GM19463 (cell line): ENCODE measurements around the gene SLFN5.
"Not testable (repeated sequence)": the region's sequence is repeated elsewhere in the genome, so short reads cannot be mapped to it uniquely, and the experiment has no call there.

Experiments used
- ATAC-seq: cut with Tn5 transposase; IDR thresholded peaks from one replicate; pipeline ENCODE4 v1.9.1; 2021; ENCODE audit warnings: mild to moderate bottlenecking, moderate library complexity; ENCODE audit not compliant: unreplicated experiment

Gene SLFN5

DNA sequence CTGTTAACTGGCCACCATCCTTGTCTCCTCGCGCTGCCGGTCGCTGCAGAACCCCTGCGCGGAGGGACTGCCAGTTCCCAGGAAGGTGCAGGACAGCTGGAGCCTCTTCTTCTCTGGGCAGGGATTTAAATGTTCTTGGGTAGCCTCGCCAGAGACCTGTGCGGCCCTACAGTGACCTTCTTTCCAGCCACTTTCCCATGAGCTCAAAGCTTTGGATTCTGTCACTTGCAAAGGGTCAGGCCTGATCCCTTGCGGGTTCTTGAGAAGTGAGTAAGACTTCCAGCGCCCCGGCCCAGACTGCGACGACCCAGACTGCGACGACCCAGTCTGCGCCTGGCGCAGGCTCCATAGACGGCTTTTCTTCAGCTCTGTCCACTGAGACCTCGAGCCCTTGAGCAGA lies 1.4 kb upstream of the SLFN5 start:
- ATAC-seq, result no peak

DNA sequence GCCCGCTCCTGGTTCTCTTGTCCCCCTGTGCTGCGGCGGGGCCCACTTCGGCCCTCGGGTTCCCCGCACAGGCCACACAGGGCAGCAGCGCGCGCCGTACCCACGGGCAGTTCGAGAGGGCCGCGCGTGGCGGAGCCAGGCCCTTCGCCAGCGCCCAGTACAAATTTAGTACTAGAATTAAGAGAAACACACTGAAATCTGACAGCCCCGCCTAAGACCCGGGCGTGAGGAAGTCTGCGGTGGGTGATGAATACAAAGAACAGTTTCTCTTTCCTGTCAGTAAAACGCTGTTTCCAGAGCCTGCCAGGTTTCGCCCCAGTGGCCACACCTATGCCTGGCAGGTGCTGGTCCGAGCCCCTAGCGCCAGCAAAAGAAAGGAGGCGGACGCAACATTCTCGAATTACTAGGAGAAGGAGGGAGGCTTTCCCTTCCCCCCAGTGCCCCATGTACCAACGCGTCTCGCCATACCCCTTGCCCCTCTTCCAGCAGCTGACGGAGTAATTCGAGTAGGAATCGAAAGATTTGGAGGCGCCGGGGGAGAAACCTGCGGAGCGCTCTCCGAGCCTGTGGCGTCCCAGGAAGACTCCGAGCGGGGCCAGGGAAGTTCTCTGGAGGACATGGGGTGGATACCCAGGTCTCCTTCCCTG lies 591 bp upstream of the SLFN5 start:
- peak; percentile 41 for ATAC-seq

DNA sequence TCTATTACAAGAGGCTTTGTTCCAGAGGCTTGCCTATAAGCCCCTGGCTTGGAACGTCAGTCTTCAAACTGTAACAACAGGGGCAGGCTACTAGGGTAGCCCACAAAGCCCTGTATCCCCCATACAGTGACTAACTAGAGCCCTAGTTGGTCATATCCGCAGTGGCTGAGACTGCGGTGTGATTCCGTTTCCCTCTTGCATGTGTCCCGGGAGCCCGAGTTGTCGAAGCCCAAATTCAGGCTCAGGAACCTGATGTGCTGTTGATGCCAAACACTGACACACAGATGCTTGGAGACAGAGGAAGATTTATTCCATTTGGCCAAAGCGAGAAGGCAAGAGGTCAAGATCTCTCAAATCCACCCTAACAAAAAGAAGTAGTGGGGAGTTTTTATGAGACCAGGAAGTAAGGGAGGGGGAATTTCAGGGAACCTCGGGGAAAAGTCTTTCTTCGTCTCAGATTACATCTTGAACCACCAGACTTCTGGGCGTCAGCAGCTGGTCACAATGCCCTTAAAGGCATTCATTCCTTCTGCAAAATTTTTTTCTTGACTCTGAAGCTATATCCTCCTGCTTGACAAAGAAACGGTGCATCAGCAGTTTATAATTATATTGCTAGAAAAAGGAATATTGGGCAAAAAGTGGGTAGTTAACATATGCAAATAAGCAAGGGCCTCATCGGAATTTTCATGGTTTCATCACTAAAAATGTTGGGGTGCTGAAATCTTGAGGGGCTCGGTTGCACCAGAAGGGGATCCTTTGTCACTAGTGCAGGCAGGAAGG lies 879 bp downstream of the SLFN5 start:
- no peak for ATAC-seq

DNA sequence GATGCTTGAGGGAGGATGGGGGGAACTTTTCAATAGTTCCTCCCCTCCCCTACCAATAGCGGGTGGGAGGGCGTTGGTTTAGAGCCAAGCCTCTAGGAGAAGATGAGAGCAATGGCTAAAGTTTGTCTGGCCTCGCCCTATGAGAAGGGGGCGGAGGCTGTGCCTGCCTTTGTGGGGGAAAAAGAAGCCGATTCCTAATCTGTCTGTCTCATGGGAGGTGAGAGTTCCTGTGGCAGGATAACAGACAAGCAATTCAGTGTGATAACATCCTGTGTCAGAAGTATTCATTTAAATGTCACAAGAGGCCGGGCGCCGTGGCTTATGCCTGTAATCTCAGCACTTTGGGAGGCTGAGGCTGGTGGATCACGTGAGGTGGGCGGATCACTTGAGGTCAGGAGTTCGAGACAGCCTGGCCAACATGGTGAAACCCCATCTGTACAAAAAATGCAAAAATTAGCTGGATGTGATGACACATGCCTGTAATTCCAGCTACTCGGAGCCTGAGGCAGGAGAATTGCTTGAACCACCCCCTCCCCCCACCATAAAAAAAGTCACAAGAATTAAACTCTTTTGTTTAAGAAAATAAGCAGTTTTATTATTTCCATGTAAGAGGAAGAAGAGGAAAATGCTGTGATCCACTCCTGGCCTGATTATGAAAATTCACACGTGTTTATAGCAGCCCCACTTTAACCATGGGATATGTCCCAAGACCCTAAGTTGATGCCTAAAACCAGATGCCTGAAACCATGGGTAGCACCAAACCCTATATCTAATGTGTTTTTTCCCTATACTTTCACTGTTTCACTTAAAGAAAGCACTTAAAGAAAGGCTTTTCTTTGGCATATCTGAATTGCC lies 1.7 kb downstream of the SLFN5 start:
- peak; percentile 59 for ATAC-seq

DNA sequence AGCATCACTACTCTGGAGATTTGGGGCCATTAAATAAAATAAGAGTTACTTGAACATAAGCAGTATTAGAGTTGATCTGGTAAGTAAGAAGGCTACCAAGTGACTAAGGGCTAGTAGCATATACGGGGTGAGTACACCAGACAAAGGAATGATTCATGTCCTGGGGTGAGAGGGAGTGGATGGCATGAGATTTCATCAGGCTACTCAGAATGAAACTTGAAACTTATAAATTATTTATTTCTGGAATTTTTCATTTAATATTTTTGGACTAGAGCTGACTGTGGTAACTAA lies 2.3 kb downstream of the SLFN5 start:
- ATAC-seq, result no peak

DNA sequence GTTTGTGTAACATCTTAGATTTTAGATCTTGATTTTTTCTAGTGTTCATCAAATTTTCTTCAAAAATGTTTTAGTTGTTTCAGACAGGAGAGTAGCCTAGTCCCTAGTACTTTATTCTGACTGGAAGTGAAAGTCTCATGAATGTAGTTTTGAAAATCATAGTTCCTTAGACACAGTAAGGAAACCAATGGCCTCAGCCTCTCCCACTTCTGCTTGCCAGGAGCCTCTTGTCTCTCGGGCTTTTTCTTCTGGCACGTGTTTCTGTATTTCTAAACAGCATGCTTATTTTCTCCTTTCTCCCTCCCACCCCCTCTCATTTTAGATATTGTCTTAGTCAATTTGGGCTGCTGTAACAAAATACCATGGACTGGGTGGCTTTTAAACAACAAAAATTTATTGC lies 9.8 kb downstream of the SLFN5 start:
- ATAC-seq, result no peak

DNA sequence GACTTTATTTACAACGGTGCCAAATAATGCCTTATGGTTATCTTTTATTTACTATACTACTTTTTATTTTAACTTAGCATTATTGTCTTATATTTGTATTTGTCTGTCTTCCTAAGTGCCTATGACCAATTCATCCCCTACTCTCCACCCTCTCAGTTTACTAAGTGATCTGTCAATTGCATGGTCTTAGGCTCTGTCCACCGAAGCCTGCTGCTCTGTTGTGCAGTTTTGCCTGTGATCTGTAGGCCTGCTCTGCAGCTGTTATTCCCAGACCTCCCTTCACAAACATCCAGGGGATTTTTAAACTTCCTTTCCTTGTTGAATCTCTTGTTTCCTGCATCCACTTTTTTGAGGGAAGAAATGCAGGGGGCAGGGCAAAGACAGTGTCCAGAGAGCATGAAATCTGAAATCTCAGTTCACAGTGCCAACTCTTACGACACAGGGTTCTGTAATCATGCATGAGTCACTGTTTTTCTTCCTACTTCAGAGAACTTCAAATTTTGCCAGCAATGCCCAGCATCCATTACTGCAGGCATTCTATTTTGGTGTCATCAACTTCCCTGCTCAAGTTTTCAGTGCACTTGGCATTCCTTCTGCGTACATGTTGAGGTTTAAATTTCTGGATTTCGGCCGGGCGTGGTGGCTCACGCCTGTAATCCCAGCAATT lies 11.4 kb downstream of the SLFN5 start:
- no peak for ATAC-seq

DNA sequence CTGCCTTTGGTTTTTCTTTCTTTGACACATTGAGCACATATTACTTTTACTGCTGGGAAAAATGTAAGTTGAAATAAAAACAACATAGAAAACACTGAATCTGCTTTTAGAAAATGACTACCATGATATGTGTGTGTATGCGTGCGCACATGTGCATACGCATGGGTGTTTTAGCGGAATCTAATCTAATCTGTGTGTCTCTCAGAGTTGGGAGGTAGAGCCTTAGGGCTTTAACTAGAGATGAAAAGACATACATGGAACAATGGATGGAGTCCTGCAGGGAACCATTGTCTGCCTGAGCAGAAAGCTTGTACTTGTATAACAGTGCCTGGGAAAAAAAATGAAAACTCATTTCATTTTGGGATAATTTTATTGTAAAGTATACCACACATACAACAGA lies 12.4 kb downstream of the SLFN5 start:
- ATAC-seq, result no peak

DNA sequence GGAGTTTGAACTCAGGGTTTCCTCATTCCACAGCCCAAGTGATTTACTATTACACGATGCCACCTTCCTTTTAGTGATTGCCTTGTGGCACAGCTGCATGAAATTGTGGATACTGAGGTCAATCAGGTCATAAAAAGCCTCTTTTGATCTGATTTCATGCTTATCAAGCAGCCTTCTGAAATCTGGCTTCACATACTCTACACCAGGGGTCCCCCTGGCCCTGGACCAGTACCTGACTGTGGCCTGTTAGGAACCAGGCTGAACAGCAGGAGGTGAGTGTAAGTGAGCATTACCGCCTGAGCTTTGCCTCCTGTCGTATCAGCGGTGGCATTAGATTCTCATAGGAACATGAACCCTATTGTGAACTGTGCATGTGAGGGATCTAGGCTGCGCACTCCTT lies 13.8 kb downstream of the SLFN5 start:
- no peak for ATAC-seq

DNA sequence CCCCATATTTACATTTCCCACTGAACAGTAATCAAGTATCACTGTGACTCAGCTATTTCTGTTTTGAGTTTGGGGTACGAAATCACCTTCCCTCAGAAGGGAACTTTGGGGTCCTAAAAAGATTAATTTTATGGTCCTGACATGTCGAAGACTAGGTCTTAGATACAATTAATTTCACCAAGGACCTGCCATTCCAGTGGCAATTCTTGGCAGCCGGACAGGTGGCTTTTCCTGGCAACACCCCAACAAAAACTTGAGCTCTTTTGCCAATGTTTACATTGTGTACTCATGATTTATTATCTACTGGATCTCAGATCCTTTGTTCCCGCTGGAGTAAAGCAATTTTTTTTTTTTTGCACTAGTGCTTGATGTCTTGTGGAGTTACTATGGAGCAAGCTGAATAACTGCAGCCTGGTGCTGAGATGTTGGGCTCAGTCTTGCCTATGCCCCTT lies 14.4 kb downstream of the SLFN5 start:
- no peak for ATAC-seq

DNA sequence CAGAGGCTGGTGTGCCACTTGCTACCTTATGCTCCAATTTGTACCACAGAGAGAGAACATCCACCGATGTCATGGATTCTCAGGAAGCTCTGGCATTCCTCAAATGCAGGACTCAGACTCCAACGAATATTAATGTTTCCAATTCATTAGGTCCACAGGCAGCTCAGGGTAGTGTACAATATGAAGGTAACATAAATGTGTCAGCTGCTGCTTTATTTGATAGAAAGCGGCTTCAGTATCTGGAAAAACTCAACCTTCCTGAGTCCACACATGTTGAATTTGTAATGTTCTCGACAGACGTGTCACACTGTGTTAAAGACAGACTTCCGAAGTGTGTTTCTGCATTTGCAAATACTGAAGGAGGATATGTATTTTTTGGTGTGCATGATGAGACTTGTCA lies 16.1 kb downstream of the SLFN5 start:
- ATAC-seq, result no peak

DNA sequence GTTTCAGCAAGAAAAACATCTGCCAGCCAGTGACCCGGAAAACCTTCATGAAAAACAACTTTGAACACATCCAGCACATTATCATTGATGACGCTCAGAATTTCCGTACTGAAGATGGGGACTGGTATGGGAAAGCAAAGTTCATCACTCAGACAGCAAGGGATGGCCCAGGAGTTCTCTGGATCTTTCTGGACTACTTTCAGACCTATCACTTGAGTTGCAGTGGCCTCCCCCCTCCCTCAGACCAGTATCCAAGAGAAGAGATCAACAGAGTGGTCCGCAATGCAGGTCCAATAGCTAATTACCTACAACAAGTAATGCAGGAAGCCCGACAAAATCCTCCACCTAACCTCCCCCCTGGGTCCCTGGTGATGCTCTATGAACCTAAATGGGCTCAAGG lies 22.2 kb downstream of the SLFN5 start:
- no peak for ATAC-seq

DNA sequence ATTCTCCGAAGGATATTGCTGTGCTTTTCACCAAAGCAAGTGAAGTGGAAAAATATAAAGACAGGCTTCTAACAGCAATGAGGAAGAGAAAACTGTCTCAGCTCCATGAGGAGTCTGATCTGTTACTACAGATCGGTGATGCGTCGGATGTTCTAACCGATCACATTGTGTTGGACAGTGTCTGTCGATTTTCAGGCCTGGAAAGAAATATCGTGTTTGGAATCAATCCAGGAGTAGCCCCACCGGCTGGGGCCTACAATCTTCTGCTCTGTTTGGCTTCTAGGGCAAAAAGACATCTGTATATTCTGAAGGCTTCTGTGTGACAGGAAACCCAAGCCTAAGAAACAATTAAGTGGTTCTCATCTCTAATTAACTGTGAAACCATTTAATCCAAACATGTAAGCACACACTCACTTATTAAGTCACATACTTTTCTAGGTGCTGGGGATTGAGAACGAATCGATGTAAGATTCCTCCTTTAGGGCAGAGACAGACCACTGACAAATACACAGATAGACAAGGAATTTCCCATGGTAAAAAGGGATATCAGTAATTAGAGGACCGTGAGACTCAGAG lies 22.8 kb downstream of the SLFN5 start:
- ATAC-seq, result no peak

DNA sequence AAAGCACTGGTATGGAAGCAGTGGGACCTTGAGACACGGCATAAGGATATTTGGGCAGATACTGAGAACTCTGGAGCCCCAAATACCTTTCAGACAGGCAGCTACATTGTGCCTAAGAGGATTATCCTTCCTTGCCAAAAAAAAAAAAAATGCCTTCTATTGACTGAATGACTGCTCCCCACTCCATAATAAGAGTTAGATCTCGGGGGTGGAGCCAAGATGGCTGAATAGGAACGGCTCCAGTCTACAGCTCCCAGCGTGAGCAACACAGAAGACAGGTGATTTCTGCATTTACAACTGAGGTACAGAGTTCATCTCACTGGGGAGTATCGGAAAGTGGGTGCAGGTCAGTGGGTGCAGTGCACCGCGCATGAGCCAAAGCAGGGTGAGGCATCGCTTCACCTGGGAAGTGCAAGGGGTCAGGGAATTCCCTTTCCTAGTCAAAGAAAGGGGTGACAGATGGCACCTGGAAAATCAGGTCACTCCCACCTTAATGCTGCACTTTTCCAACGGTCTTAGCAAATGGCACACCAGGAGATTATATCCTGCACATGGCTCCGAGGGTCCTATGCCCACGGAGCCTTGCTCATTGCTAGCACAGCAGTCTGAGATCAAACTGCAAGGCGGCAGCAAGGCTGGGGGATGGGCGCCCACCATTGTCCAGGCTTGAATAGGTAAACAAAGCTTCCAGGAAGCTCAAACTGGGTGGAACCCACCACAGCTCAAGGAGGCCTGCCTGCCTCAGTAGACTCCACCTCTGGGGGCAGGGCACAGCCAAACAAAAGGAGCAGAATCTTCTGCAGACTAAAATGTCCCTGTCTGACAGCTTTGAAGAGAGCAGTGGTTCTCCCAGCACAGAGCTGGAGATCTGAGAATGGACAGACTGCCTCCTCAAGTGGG lies 31.5 kb downstream of the SLFN5 start:
- ATAC-seq, result not testable (repeated sequence)

DNA sequence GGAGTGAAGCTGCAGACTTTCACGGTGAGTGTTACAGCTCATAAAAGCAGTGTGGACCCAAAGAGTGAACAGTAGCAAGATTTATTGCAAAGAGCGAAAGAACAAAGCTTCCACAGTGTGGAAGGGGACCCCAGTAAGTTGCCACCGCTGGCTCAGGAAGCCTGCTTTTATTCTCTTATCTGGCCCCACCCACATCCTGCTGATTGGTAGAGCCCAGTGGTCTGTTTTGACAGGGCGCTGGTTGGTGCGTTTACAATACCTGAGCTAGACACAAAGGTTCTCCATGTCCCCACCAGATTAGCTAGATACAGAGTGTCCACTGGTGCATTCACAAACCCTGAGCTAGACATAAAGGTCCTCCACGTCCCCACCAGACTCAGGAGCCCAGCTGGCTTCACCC lies 35.6 kb downstream of the SLFN5 start:
- not testable (repeated sequence) for ATAC-seq

DNA sequence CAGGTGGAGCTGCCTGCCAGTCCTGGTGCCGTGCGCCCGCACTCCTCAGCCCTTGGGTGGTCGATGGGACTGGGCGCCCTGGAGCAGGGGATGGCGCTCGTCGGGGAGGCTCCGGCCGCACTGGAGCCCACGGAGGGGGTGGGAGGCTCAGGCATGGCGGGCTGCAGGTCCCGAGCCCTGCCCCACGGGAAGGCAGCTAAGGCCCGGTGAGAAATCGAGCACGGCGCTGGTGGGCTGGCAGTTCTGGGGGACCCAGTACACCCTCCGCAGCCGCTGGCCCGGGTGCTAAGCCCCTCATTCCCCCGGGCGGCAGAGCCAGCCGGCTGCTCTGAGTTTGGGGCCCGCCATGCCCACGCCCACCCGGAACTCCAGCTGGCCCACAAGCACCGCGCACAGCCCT lies 36.0 kb downstream of the SLFN5 start:
- not testable (repeated sequence) for ATAC-seq

DNA sequence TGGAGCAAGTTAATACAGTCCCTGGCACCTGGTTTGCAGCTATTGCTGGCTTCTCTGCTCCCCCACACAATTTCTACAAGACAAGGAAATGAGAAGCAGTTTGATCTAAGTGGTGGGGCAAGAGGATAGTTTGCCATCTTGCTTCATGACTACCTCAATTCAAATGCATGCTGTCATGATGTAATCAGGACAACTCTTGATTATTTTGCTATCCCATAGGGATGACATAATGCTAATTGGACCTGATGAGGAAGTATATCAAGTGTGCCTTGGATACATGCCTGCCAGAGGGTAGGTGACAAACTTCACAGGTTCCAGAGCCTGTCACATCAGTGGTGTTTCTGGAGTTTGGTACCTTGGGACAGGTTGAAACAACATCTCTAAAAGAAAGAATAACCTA lies 40.9 kb downstream of the SLFN5 start:
- ATAC-seq, result no peak

DNA sequence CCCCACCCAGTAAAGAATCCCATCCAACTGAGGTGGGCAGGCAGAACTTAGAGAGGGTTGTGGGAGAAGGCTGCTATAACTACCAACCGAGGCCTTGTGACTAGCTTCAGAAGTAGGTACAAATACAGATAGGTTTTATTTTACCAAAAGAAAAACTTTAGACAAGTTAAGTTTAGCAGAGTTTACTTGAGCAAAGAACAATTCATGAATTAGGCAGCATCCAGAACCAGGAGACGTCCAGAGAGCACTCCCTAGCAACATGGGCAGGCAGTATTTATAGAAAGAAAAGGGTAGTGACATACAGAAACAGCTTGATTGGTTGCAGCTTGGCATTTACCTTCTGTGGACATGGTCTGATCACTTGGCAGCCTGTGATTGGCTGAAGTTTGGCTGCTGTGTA lies 42.1 kb downstream of the SLFN5 start:
- ATAC-seq, result no peak

DNA sequence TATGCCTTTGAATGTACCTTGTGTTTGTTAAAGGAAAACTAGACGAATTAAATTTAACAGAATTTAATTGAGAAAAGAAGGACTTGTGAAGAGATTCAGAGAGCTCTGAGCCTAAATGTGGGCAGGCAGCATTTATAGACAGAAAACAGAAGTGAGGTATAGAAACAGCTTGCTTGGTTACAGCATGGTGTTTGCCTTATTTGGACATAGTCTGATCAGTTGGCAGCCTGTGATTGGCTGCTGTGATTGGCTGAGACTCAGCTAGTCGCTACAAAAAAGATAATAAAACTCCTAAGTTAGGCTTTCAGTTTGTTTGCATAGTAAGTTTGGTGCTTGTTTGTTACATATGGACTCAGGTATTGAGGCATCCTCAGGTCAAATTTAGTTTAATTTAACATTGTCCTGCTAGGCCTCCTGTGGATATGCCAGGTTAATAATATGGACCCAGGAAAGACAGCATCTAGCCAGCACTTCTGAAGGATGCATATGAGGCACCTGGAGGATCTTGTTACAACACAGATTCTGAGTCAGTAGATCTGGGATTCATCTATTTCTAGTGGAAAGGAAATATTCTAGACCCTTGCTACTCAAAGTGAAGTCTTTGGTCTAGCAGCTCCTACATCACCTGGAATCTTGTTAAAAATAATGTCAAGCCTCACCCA lies 43.4 kb downstream of the SLFN5 start:
- ATAC-seq, result no peak
